SK-N-SH treated with all-trans-retinoic acid at 6 μM for 48 hours (cell line): Measurements from ENCODE around the gene SART1.

Experiments
- ESRRG ChIP-seq: fragments of 250-450 bp; sonication (Bioruptor Pico); IDR thresholded peaks from 2 replicates; pipeline ENCODE4 v1.6.1; 2021; ENCODE audit warnings: mild to moderate bottlenecking
- RARB ChIP-seq: fragments of 250-450 bp; sonication (Bioruptor Pico); IDR thresholded peaks from 2 replicates; pipeline ENCODE4 v1.8.0; 2021; ENCODE audit warnings: mild to moderate bottlenecking, moderate library complexity
- TOX ChIP-seq: fragments of 250-450 bp; sonication (Bioruptor Pico); IDR thresholded peaks from 2 replicates; pipeline ENCODE4 v1.8.0; 2021; ENCODE audit warnings: mild to moderate bottlenecking, moderate library complexity, borderline replicate concordance
- ZC3H10 ChIP-seq: fragments of 250-450 bp; sonication (Bioruptor Pico); IDR thresholded peaks from 2 replicates; pipeline ENCODE4 v1.5.1; 2021; ENCODE audit warnings: mild to moderate bottlenecking, moderate library complexity
- ZFP30 ChIP-seq: fragments of 450-650 bp; formaldehyde crosslinking; IDR thresholded peaks from 2 replicates; pipeline ENCODE4 v1.5.0; 2022; ENCODE audit warnings: mild to moderate bottlenecking, moderate library complexity
- ZNF8 ChIP-seq: fragments of 450-650 bp; formaldehyde crosslinking; IDR thresholded peaks from 2 replicates; pipeline ENCODE4 v1.5.0; 2020; ENCODE audit warnings: mild to moderate bottlenecking, moderate library complexity
- TF ChIP-seq, protein P1 (sequence below): fragments of 250-450 bp; sonication (Bioruptor Pico); IDR thresholded peaks from 2 replicates; pipeline ENCODE4 v1.5.0; 2020; ENCODE audit warnings: mild to moderate bottlenecking, moderate library complexity
- TF ChIP-seq, protein P2 (sequence below): fragments of 250-450 bp; sonication (Bioruptor Pico); IDR thresholded peaks from 2 replicates; pipeline ENCODE4 v1.5.1; 2020; ENCODE audit warnings: low read depth, mild to moderate bottlenecking, moderate library complexity
- TF ChIP-seq, protein P3 (sequence below): fragments of 250-450 bp; sonication (Bioruptor Pico); IDR thresholded peaks from 2 replicates; pipeline ENCODE4 v1.8.0; 2020; ENCODE audit warnings: mild to moderate bottlenecking, moderate library complexity, borderline replicate concordance
- TF ChIP-seq, protein P4 (sequence below): fragments of 250-450 bp; sonication (Bioruptor Pico); IDR thresholded peaks from 2 replicates; pipeline ENCODE4 v1.8.0; 2021; ENCODE audit warnings: low read depth, mild to moderate bottlenecking, moderate library complexity, borderline replicate concordance
- TF ChIP-seq, protein P5 (sequence below): fragments of 250-450 bp; sonication (Bioruptor Pico); IDR thresholded peaks from 2 replicates; pipeline ENCODE4 v1.5.1; 2021; ENCODE audit warnings: mild to moderate bottlenecking, moderate library complexity

DNA sequence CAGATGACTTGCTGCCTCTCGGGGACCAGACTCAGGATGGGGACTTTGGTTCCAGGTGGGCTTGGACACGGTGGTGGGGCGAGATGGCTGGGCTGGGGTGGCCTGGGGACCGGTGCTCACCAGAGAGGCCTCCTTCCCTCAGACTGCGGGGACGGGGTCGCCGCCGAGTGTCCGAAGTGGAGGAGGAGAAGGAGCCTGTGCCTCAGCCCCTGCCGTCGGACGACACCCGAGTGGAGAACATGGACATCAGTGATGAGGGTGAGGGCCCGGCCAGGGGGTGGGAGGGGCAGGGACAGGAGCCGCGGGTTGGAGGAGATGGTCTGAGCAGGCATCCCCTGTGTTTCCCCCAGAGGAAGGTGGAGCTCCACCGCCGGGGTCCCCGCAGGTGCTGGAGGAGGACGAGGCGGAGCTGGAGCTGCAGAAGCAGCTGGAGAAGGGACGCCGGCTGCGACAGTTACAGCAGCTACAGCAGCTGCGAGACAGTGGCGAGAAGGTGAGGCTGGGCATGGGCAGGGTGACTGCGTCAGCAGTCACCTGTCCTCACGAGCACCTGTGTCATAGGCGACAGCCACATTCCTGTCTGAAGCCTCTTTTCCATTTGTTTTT is 5.9 kb downstream of the SART1 start:
- TF ChIP-seq, protein P1, sequence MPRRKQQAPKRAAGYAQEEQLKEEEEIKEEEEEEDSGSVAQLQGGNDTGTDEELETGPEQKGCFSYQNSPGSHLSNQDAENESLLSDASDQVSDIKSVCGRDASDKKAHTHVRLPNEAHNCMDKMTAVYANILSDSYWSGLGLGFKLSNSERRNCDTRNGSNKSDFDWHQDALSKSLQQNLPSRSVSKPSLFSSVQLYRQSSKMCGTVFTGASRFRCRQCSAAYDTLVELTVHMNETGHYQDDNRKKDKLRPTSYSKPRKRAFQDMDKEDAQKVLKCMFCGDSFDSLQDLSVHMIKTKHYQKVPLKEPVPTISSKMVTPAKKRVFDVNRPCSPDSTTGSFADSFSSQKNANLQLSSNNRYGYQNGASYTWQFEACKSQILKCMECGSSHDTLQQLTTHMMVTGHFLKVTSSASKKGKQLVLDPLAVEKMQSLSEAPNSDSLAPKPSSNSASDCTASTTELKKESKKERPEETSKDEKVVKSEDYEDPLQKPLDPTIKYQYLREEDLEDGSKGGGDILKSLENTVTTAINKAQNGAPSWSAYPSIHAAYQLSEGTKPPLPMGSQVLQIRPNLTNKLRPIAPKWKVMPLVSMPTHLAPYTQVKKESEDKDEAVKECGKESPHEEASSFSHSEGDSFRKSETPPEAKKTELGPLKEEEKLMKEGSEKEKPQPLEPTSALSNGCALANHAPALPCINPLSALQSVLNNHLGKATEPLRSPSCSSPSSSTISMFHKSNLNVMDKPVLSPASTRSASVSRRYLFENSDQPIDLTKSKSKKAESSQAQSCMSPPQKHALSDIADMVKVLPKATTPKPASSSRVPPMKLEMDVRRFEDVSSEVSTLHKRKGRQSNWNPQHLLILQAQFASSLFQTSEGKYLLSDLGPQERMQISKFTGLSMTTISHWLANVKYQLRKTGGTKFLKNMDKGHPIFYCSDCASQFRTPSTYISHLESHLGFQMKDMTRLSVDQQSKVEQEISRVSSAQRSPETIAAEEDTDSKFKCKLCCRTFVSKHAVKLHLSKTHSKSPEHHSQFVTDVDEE, result no peak
- TF ChIP-seq ZFP30 (CRISPR knock-in tag) (no peak), ZC3H10 (CRISPR knock-in tag) (no peak), ESRRG (CRISPR knock-in tag) (no peak), ZNF8 (CRISPR knock-in tag) (no peak), RARB (CRISPR knock-in tag) (no peak), TOX (no peak)
- TF ChIP-seq, protein P2, sequence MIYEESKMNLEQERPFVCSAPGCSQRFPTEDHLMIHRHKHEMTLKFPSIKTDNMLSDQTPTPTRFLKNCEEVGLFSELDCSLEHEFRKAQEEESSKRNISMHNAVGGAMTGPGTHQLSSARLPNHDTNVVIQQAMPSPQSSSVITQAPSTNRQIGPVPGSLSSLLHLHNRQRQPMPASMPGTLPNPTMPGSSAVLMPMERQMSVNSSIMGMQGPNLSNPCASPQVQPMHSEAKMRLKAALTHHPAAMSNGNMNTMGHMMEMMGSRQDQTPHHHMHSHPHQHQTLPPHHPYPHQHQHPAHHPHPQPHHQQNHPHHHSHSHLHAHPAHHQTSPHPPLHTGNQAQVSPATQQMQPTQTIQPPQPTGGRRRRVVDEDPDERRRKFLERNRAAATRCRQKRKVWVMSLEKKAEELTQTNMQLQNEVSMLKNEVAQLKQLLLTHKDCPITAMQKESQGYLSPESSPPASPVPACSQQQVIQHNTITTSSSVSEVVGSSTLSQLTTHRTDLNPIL (CRISPR knock-in tag), result no peak
- TF ChIP-seq, protein P3, sequence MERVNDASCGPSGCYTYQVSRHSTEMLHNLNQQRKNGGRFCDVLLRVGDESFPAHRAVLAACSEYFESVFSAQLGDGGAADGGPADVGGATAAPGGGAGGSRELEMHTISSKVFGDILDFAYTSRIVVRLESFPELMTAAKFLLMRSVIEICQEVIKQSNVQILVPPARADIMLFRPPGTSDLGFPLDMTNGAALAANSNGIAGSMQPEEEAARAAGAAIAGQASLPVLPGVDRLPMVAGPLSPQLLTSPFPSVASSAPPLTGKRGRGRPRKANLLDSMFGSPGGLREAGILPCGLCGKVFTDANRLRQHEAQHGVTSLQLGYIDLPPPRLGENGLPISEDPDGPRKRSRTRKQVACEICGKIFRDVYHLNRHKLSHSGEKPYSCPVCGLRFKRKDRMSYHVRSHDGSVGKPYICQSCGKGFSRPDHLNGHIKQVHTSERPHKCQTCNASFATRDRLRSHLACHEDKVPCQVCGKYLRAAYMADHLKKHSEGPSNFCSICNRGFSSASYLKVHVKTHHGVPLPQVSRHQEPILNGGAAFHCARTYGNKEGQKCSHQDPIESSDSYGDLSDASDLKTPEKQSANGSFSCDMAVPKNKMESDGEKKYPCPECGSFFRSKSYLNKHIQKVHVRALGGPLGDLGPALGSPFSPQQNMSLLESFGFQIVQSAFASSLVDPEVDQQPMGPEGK (CRISPR knock-in tag), result no peak
- TF ChIP-seq, protein P4, sequence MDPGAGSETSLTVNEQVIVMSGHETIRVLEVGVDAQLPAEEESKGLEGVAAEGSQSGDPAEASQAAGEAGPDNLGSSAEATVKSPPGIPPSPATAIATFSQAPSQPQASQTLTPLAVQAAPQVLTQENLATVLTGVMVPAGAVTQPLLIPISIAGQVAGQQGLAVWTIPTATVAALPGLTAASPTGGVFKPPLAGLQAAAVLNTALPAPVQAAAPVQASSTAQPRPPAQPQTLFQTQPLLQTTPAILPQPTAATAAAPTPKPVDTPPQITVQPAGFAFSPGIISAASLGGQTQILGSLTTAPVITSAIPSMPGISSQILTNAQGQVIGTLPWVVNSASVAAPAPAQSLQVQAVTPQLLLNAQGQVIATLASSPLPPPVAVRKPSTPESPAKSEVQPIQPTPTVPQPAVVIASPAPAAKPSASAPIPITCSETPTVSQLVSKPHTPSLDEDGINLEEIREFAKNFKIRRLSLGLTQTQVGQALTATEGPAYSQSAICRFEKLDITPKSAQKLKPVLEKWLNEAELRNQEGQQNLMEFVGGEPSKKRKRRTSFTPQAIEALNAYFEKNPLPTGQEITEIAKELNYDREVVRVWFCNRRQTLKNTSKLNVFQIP, result no peak
- TF ChIP-seq, protein P5, sequence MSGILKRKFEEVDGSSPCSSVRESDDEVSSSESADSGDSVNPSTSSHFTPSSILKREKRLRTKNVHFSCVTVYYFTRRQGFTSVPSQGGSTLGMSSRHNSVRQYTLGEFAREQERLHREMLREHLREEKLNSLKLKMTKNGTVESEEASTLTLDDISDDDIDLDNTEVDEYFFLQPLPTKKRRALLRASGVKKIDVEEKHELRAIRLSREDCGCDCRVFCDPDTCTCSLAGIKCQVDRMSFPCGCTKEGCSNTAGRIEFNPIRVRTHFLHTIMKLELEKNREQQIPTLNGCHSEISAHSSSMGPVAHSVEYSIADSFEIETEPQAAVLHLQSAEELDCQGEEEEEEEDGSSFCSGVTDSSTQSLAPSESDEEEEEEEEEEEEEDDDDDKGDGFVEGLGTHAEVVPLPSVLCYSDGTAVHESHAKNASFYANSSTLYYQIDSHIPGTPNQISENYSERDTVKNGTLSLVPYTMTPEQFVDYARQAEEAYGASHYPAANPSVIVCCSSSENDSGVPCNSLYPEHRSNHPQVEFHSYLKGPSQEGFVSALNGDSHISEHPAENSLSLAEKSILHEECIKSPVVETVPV (CRISPR knock-in tag), result no peak
